GM12878 (cell line): ENCODE measurements around the gene ZNF672. TPM values are rescaled to one million over a fixed set of nuclear protein-coding genes. Genes with fewer than 3 reads are reported as not detected.
A peak's percentile ranks its signal among the peaks of the same experiment; 100 is the strongest.

ENCODE experiments used
- ATAC-seq: fragments of 200-7000 bp; cut with Tn5 transposase; 3 replicates; pipeline ENCODE4 v1.9.1; 2020; ENCODE audit warnings: mild to moderate bottlenecking, moderate library complexity
- BruUV-seq: library from RNA; stranded (reverse); fragments of 400-500 nt; replicated peaks from 2 replicates; lab custom pipeline; 2021; lab: Mats Ljungman, UMichigan
- CTCF ChIA-PET: fragments of 300-600 bp; sonication (Branson Sonifier 250); formaldehyde crosslinking; extraction: SDS; loops from one replicate; lab custom pipeline; 2021; ENCODE audit warnings: inconsistent platforms; lab: Yijun Ruan, JAX
- POLR2A ChIA-PET: fragments of 350-600 bp; formaldehyde crosslinking; extraction: SDS; loops from one replicate; lab custom pipeline; 2021; ENCODE audit warnings: inconsistent platforms; lab: Charles Lee
- RAD21 ChIA-PET: fragments of 300-600 bp; sonication (Branson Sonifier 250); formaldehyde crosslinking; loops from one replicate; lab custom pipeline; 2023; ENCODE audit warnings: antibody characterized with exemption; ENCODE audit not compliant: unreplicated experiment; lab: Charles Lee
- SMC1A ChIA-PET: fragments of 300-600 bp; sonication (Branson Sonifier 250); formaldehyde crosslinking; loops from one replicate; lab custom pipeline; 2023; ENCODE audit not compliant: unreplicated experiment, uncharacterized antibody; lab: Charles Lee
- DNase-seq: peaks from one replicate; pipeline ENCODE4 v3.0.0-alpha.2; 2011; ENCODE audit warnings: low read depth, low spot score
- FAIRE-seq: peaks from 3 replicates; lab custom pipeline; 2011; peaks lifted over from hg19 to GRCh38; lab: Jason Lieb, UNC
- H2AFZ ChIP-seq: 2 replicates; pipeline ENCODE4 v1.6.0; 2011; ENCODE audit warnings: low read depth, low read length, control low read depth; ENCODE audit not compliant: control insufficient read depth
- H3K27ac ChIP-seq: 2 replicates; pipeline ENCODE4 v1.5.1; 2011; ENCODE audit warnings: control low read depth; ENCODE audit not compliant: control insufficient read depth, insufficient read depth
- H3K27me3 ChIP-seq, 2 experiments: replicated peaks in 1 of 2; 2 replicates each; pipeline versions ENCODE4 v1.6.0 to v1.6.1; 2011; ENCODE audit warnings: low read length in 1 of 2; ENCODE audit not compliant: control insufficient read depth in 2 of 2, insufficient read depth in 2 of 2
- H3K36me3 ChIP-seq, 2 experiments: 2 replicates each; pipeline ENCODE4 v1.5.1; 2011; ENCODE audit warnings: low read length in 1 of 2; ENCODE audit not compliant: control insufficient read depth in 2 of 2, insufficient read depth in 2 of 2
- H3K4me1 ChIP-seq: 2 replicates; pipeline ENCODE4 v1.6.1; 2011; ENCODE audit warnings: mild to moderate bottlenecking, low read length, moderate library complexity, mixed read lengths; ENCODE audit not compliant: control insufficient read depth, insufficient read depth
- H3K4me2 ChIP-seq: 2 replicates; pipeline ENCODE4 v1.6.0; 2011; ENCODE audit warnings: control low read depth; ENCODE audit not compliant: control insufficient read depth, insufficient read depth
- H3K4me3 ChIP-seq: fragments of 200-600 bp; sonication (generic); 2 replicates; pipeline ENCODE4 v1.5.1; 2016
- H3K79me2 ChIP-seq: 2 replicates; pipeline ENCODE4 v1.6.0; 2011; ENCODE audit warnings: low read length; ENCODE audit not compliant: control insufficient read depth, insufficient read depth
- H3K9ac ChIP-seq: 2 replicates; pipeline ENCODE4 v1.8.0; 2011; ENCODE audit warnings: low read length, control low read depth, mixed read lengths; ENCODE audit not compliant: control insufficient read depth, insufficient read depth
- H3K9me3 ChIP-seq: replicated peaks from 3 replicates; pipeline ENCODE4 v1.5.1; 2011; ENCODE audit warnings: mild to moderate bottlenecking, low read length; ENCODE audit not compliant: control insufficient read depth, insufficient read depth
- H4K20me1 ChIP-seq: 2 replicates; pipeline ENCODE4 v1.6.0; 2011; ENCODE audit not compliant: control insufficient read depth, insufficient read depth
- CTCF ChIP-seq, 3 experiments: IDR thresholded peaks in 2 of 3; conservative IDR thresholded peaks in 1 of 3; 2 replicates each; pipeline ENCODE4 v1.5.1; 2011; ENCODE audit warnings: low read depth in 3 of 3, low read length in 3 of 3, mild to moderate bottlenecking in 3 of 3, control low read depth in 2 of 3, moderate library complexity in 2 of 3, inconsistent platforms in 1 of 3, mixed read lengths in 1 of 3; ENCODE audit not compliant: control insufficient read depth in 2 of 3, insufficient read depth in 1 of 3; ENCODE audit errors: extremely low read depth in 1 of 3
- POLR2A ChIP-seq: IDR thresholded peaks from 2 replicates; pipeline ENCODE4 v1.6.1; 2011; ENCODE audit warnings: low read depth, mild to moderate bottlenecking, low read length
- WGBS: methylation state at CpG from one replicate; pipeline ENCODE4 v1.1.6; 2016; ENCODE audit warnings: low lambda C conversion rate; ENCODE audit not compliant: insufficient replicate concordance, insufficient coverage; ENCODE audit errors: missing lambda C conversion rate; 5-methylcytosine and 5-hydroxymethylcytosine counted together
- in situ Hi-C: fragments of 300-500 bp; cut with MboI; formaldehyde crosslinking; loops from 9 replicates; pipeline ENCODE4 v1.14.3; 2018; ENCODE audit warnings: mixed read lengths
- intact Hi-C: fragments of 100-400 bp; cut with micrococcal nuclease; formaldehyde crosslinking; loops from one replicate; pipeline ENCODE4 v1.14.2; 2022; ENCODE audit not compliant: unreplicated experiment
- polyA plus RNA-seq, 11 experiments: library from polyadenylated mRNA; depleted of rRNA in 4 of 11; unstranded in 6 of 11; stranded (reverse) in 5 of 11; fragments of >200 nt; fragmentation: Nextera tagmentation in 4 of 11; fragmentation: Illumina TruSeq in 1 of 11; extraction: Ambion mirVana in 4 of 11; extraction: Trizol in 1 of 11; gene quantifications; 1 replicate in 1 of 11; 2 replicates in 10 of 11; pipeline versions ENCODE4 v1.2.1 to v1.2.3, GENCODE V29; 2011 to 2016; ENCODE audit warnings: inconsistent platforms in 2 of 11, missing spikeins in 2 of 11, low read depth in 1 of 11
- total RNA-seq, 4 experiments: library from RNA; depleted of rRNA in 3 of 4; stranded (reverse); fragments of >200 nt in 3 of 4; fragmentation: Illumina TruSeq in 1 of 4; extraction: Trizol in 1 of 4; gene quantifications; 2 replicates each; pipeline versions ENCODE4 v1.2.1 to v1.2.3, GENCODE V29; 2013 to 2021

The ZNF672 gene
- total and polyA plus RNA-seq, 10 of the 15 experiments (the other 5 are each of a cell fraction or from before 2014, with no cell fraction given) = 2.9 to 51.3 (median 39.8) TPM

DNA sequence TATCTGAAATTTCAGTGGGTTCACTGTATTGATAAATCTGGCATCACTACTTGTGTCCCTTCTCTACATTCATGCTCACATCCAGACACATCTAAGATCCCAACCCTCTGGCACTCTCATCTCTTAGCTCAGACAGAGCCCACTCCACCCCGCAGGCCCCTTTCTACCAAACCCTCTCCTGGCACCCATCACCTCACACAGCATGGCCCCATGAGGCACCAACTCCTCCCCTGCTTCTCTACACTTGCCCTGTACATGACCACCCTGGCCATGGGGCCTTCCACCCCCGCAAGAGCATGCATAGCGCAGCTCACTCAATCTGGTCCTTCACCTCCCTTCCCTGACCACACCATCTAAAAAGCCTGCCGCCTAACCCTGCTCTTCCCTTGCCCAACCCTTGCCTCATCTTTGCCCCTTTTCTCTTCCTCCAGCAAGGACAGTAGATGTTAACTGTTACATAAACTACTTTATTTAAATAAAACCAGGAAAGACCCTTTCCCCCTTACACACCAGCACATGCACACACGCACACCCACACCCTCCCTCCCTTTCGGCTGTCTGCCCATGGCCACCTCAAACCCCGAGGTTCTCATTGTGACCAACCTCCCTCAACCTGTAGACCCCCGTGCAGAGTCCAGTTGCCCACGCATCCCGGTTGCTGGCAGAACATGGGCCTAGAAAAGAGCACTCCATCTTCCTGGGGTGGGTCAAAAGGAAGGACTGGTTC, 27.9 kb upstream of the ZNF672 start:
- WGBS = 91% methylated on average over 10 of the region's 10 CpGs
- no peak for ATAC-seq
- Histone ChIP-seq H2AFZ (no peak overlapping the region), H4K20me1 (no peaks in the 10 kb centered on the region), H3K4me2 (no peak overlapping the region)
- POLR2A ChIA-PET = no interaction called here
- CTCF ChIA-PET = no interaction called here
- DNase-seq = no peak
- SMC1A ChIA-PET = interaction anchor here (1.3 kb wide), 1 partner anchor 12 kb away, joined by 4 read pairs; no protein-coding TSS in a partner anchor
- intact Hi-C loops = loop anchor here (5.0 kb wide), 2 partner anchors 328 to 343 kb away; no protein-coding TSS in a partner anchor
- TF ChIP-seq POLR2A = peak; percentile 33; the same call in 1 of the 2 replicates
- TF ChIP-seq CTCF (IDR thresholded peaks at IDR 0.05 in 2 of 3, conservative IDR thresholded peaks at IDR 0.05 in 1 of 3; ENCODE audit: control insufficient read depth in 2 of 3, extremely low read depth in 1 of 3, insufficient read depth in 1 of 3, low read depth in 3 of 3, low read length in 3 of 3) = no peak
- TF ChIP-seq, all 136 proteins: peak for 1
- RAD21 ChIA-PET = no interaction called here
- Histone ChIP-seq H3K27me3 (no peaks in the 10 kb centered on the region), H3K9ac (no peak overlapping the region), H3K4me3 (no peak overlapping the region), H3K27ac (no peak overlapping the region), H3K9me3 (no peaks in the 10 kb centered on the region), H3K36me3 (peaks cover 7 to 26% of the 10 kb centered on the region in 2 experiments; a peak in 3 of 4 replicates), H3K4me1 (peaks cover 15% of the 10 kb centered on the region), H3K79me2 (no peaks in the 10 kb centered on the region)
- no peak for FAIRE-seq
- no TSS peak for BruUV-seq
- in situ Hi-C loops = loop anchor here (5.0 kb wide), 3 partner anchors 113 to 568 kb away; no protein-coding TSS in a partner anchor
